K562 (cell line): ENCODE data around the gene MARCHF3. TPM values are rescaled to one million over a fixed set of nuclear protein-coding genes. Genes with fewer than 3 reads are reported as not detected.

Source experiments
- ATAC-seq: fragments of 200-7000 bp; cut with Tn5 transposase; 3 replicates; pipeline ENCODE4 v1.9.1; 2020; ENCODE audit warnings: moderate library complexity
- BruUV-seq: library from RNA; stranded (reverse); fragments of 400-500 nt; replicated peaks from 2 replicates; lab custom pipeline; 2021; lab: Mats Ljungman, UMichigan
- CTCF ChIA-PET: fragments of 300-600 bp; formaldehyde crosslinking; extraction: SDS; loops from one replicate; lab custom pipeline; 2021; ENCODE audit warnings: low intra/inter-chr PET ratio; lab: Yijun Ruan, JAX
- POLR2A ChIA-PET: fragments of 300-600, 350-650 bp; sonication (Branson Sonifier 250); formaldehyde crosslinking; extraction: SDS; loops from one replicate; lab custom pipeline; 2021; ENCODE audit warnings: antibody characterized with exemption, inconsistent platforms; lab: Yijun Ruan, JAX
- DNase-seq, 4 experiments: peaks; one replicate each; pipeline versions ENCODE4 v3.0.0 to v3.0.0-alpha.2; 2011 to 2018; ENCODE audit warnings: low spot score in 3 of 4, mixed read lengths in 3 of 4; ENCODE audit errors: extremely low read depth in 1 of 4
- FAIRE-seq: peaks from 2 replicates; lab custom pipeline; 2011; peaks lifted over from hg19 to GRCh38; lab: Jason Lieb, UNC
- H2AFZ ChIP-seq: 2 replicates; pipeline ENCODE4 v1.6.0; 2011; ENCODE audit warnings: low read depth, low read length, control low read depth, inconsistent platforms
- H3K27ac ChIP-seq: fragments of 200-600 bp; 3 replicates; pipeline ENCODE4 v1.8.0; 2011; ENCODE audit warnings: low read depth, mild to moderate bottlenecking, control low read depth, inconsistent platforms, low read length, moderate library complexity, mixed read lengths; ENCODE audit errors: extremely low read depth
- H3K27me3 ChIP-seq, 2 experiments: fragments of 300-600 bp in 1 of 2; 2 replicates in 1 of 2; 3 replicates in 1 of 2; pipeline versions ENCODE4 v1.6.0 to v1.8.0; 2011; ENCODE audit warnings: inconsistent platforms in 2 of 2, low read length in 2 of 2, mild to moderate bottlenecking in 1 of 2, mixed read lengths in 1 of 2, moderate library complexity in 1 of 2; ENCODE audit not compliant: control insufficient read depth in 2 of 2, insufficient read depth in 2 of 2
- H3K36me3 ChIP-seq: fragments of 300-600 bp; 3 replicates; pipeline ENCODE4 v1.8.0; 2011; ENCODE audit warnings: mild to moderate bottlenecking, low read length, inconsistent platforms; ENCODE audit not compliant: control insufficient read depth, insufficient read depth
- H3K4me1 ChIP-seq, 2 experiments: fragments of 200-600 bp in 1 of 2; replicated peaks in 1 of 2; 2 replicates in 1 of 2; 3 replicates in 1 of 2; pipeline versions ENCODE4 v1.5.1 to v1.8.0; 2011; ENCODE audit warnings: inconsistent platforms in 2 of 2, low read length in 2 of 2, mild to moderate bottlenecking in 1 of 2, mixed read lengths in 1 of 2, moderate library complexity in 1 of 2; ENCODE audit not compliant: control insufficient read depth in 2 of 2, insufficient read depth in 2 of 2
- H3K4me2 ChIP-seq: 2 replicates; pipeline ENCODE4 v1.6.1; 2011; ENCODE audit warnings: low read length, control low read depth, inconsistent platforms, mixed read lengths; ENCODE audit not compliant: insufficient read depth
- H3K4me3 ChIP-seq: fragments of 200-600 bp; sonication (generic), shearing (Covaris generic); 2 replicates; pipeline ENCODE4 v1.5.1; 2016; ENCODE audit warnings: control low read depth, inconsistent platforms
- H3K79me2 ChIP-seq: fragments of 200-600 bp; 3 replicates; pipeline ENCODE4 v1.8.0; 2011; ENCODE audit warnings: low read length, inconsistent platforms; ENCODE audit not compliant: control insufficient read depth, insufficient read depth
- H3K9ac ChIP-seq, 2 experiments: 2 replicates each; pipeline versions ENCODE4 v1.6.0 to v1.6.1; 2011; ENCODE audit warnings: low read depth in 2 of 2, low read length in 2 of 2, control low read depth in 1 of 2, inconsistent platforms in 1 of 2, mild to moderate bottlenecking in 1 of 2, mixed read lengths in 1 of 2; ENCODE audit not compliant: insufficient read depth in 1 of 2
- H3K9me1 ChIP-seq: one replicate; pipeline ENCODE4 v1.6.0; 2011; ENCODE audit warnings: inconsistent platforms, mild to moderate bottlenecking, low read length, moderate library complexity; ENCODE audit not compliant: control insufficient read depth, insufficient read depth
- H3K9me3 ChIP-seq: replicated peaks from 2 replicates; pipeline ENCODE4 v1.5.1; 2011; ENCODE audit warnings: low read depth, low read length, inconsistent platforms; ENCODE audit not compliant: control insufficient read depth, insufficient read depth
- H4K20me1 ChIP-seq: replicated peaks from 2 replicates; pipeline ENCODE4 v1.6.1; 2011; ENCODE audit warnings: low read length, inconsistent platforms, mixed read lengths; ENCODE audit not compliant: control insufficient read depth, insufficient read depth
- ADNP ChIP-seq: fragments of 200-800 bp; sonication (Bioruptor generic); IDR thresholded peaks from 2 replicates; pipeline ENCODE4 v1.6.1; 2016; ENCODE audit warnings: missing genetic modification characterization, missing compliant biosample characterization
- CHD1 ChIP-seq: fragments of 200-600 bp; sonication (generic); IDR thresholded peaks from one replicate; pipeline ENCODE4 v1.6.1; 2012; ENCODE audit warnings: mild to moderate bottlenecking, moderate library complexity, low read length, inconsistent platforms
- EGR1 ChIP-seq: fragments of 450-650 bp; conservative IDR thresholded peaks from 2 replicates; pipeline ENCODE4 v1.6.1; 2017; ENCODE audit warnings: mild to moderate bottlenecking
- LEF1 ChIP-seq: fragments of 450-650 bp; IDR thresholded peaks from 2 replicates; pipeline ENCODE4 v1.6.1; 2016; ENCODE audit warnings: mild to moderate bottlenecking
- PYGO2 ChIP-seq: fragments of 450-650 bp; IDR thresholded peaks from 2 replicates; pipeline ENCODE4 v1.6.1; 2016; ENCODE audit warnings: mild to moderate bottlenecking, missing genetic modification characterization, moderate library complexity, missing compliant biosample characterization
- RHOXF2B ChIP-seq: fragments of 250-450 bp; sonication (Bioruptor Pico); conservative IDR thresholded peaks from 2 replicates; pipeline ENCODE4 v1.5.1; 2021
- SAFB ChIP-seq: fragments of 200-400 bp; formaldehyde crosslinking; IDR thresholded peaks from 2 replicates; pipeline ENCODE4 v1.6.1; 2017; ENCODE audit warnings: low read depth, low read length, borderline replicate concordance
- ZNF124 ChIP-seq: sonication (generic); formaldehyde crosslinking; IDR thresholded peaks from 2 replicates; pipeline ENCODE4 v1.8.1; 2022; ENCODE audit warnings: missing genetic modification reagents
- ZNF282 ChIP-seq: sonication (generic); formaldehyde crosslinking; IDR thresholded peaks from 2 replicates; pipeline ENCODE4 v1.8.1; 2023; ENCODE audit warnings: missing genetic modification reagents
- ZNF384 ChIP-seq: IDR thresholded peaks from 2 replicates; pipeline ENCODE4 v1.6.1; 2012; ENCODE audit warnings: low read depth, low read length, improper control_type of control experiment
- ZNF778 ChIP-seq: fragments of 450-650 bp; formaldehyde crosslinking; IDR thresholded peaks from 2 replicates; pipeline ENCODE4 v1.4.0; 2020; ENCODE audit warnings: mild to moderate bottlenecking, moderate library complexity
- WGBS: fragments of 100-300 bp; shearing (Covaris generic); methylation state at CpG from one replicate; pipeline ENCODE4 v1.1.6; 2016; ENCODE audit warnings: low coverage, mixed read lengths; ENCODE audit not compliant: insufficient coverage; ENCODE audit errors: missing lambda C conversion rate; 5-methylcytosine and 5-hydroxymethylcytosine counted together
- in situ Hi-C: fragments of 300-500 bp; cut with MboI; formaldehyde crosslinking; loops from 4 replicates; pipeline ENCODE4 v1.15.0; 2018; ENCODE audit warnings: inconsistent platforms, mixed read lengths
- intact Hi-C: fragments of 100-400 bp; cut with micrococcal nuclease; formaldehyde crosslinking; loops from 2 replicates; pipeline ENCODE4 v1.14.2; 2022
- polyA plus RNA-seq, 8 experiments: library from polyadenylated mRNA; depleted of rRNA in 4 of 8; stranded (reverse) in 5 of 8; unstranded in 3 of 8; fragments of >200 nt; fragmentation: Nextera tagmentation in 2 of 8; fragmentation: Illumina TruSeq in 1 of 8; extraction: Ambion mirVana in 2 of 8; extraction: Trizol in 1 of 8; gene quantifications; 2 replicates each; pipeline versions ENCODE4 v1.2.1 to v1.2.3, GENCODE V29; 2011 to 2014; ENCODE audit warnings: inconsistent platforms in 1 of 8, missing spikeins in 1 of 8
- total RNA-seq, 7 experiments: library from RNA; depleted of rRNA in 6 of 7; stranded (reverse); fragments of >200 nt in 6 of 7; fragmentation: Illumina TruSeq in 2 of 7; extraction: Trizol in 2 of 7; gene quantifications; 2 replicates each; pipeline versions ENCODE4 v1.2.1 to v1.2.3, GENCODE V29; 2011 to 2021; ENCODE audit warnings: low replicate concordance in 1 of 7
- TF ChIP-seq, protein P1 (sequence below): sonication (generic); formaldehyde crosslinking; IDR thresholded peaks from 2 replicates; pipeline ENCODE4 v1.8.1; 2023; ENCODE audit warnings: mild to moderate bottlenecking, missing genetic modification reagents

Gene MARCHF3
- total and polyA plus RNA-seq, 9 of the 15 experiments (the other 6 are each of a cell fraction or from before 2014, with no cell fraction given) = 5.6 to 37.4 (median 16.5) TPM

DNA sequence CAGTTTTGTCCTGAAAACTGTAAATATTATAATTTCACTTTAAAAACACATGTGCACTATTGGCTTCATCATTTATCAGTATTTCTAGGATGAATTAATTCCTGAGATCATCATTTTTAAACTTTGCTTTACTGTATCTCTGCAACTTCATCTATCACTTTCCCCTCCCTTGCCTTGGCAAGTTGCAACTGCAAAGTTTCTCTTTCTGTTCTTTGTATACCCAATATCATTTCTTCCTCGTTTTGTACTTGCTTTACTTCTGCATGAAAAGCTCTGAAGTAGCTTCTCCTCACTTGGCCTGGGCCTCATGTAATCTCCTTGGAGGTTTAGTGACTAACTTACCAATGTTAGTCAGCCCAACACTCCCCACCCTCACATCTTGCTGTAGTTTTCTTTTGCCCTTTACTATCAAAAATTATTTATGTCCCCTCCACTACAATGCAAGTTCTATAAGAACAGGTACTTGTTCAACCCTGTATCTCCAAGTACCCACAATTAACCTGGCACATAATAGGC is 30.2 kb upstream of the MARCHF3 start:
- Histone ChIP-seq H4K20me1 (no peaks in the 10 kb centered on the region), H3K4me1 (no peaks in the 10 kb centered on the region), H3K79me2 (no peaks in the 10 kb centered on the region), H2AFZ (no peak overlapping the region), H3K9me1 (no peaks in the 10 kb centered on the region), H3K27ac (no peak overlapping the region), H3K9ac (no peak overlapping the region), H3K36me3 (no peaks in the 10 kb centered on the region; the same call in 2 of the 3 replicates), H3K9me3 (no peaks in the 10 kb centered on the region), H3K27me3 (no peaks in the 10 kb centered on the region), H3K4me3 (no peak overlapping the region), H3K4me2 (no peak overlapping the region)
- 0% methylated on average over 1 of the region's 1 CpG for WGBS
- BruUV-seq = no TSS peak
- in situ Hi-C loops (no loop called here), intact Hi-C loops (no loop called here)
- no peak for DNase-seq
- ChIA-PET CTCF (no interaction called here), POLR2A (interaction anchor here (0.9 kb wide), 2 partner anchors 12 to 14 kb away, joined by 3 read pairs; no protein-coding TSS in a partner anchor)
- ATAC-seq = no peak
- TF ChIP-seq ZNF124 (CRISPR knock-in tag) (no peak), ZNF778 (CRISPR knock-in tag) (no peak), ADNP (tag) (no peak), CHD1 (no peak), EGR1 (no peak), RHOXF2B (CRISPR knock-in tag) (no peak), SAFB (no peak), ZNF384 (no peak), PYGO2 (tag) (no peak), ZNF282 (CRISPR knock-in tag) (no peak), LEF1 (no peak)
- TF ChIP-seq, protein P1, sequence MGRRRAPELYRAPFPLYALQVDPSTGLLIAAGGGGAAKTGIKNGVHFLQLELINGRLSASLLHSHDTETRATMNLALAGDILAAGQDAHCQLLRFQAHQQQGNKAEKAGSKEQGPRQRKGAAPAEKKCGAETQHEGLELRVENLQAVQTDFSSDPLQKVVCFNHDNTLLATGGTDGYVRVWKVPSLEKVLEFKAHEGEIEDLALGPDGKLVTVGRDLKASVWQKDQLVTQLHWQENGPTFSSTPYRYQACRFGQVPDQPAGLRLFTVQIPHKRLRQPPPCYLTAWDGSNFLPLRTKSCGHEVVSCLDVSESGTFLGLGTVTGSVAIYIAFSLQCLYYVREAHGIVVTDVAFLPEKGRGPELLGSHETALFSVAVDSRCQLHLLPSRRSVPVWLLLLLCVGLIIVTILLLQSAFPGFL (CRISPR knock-in tag) = no peak
- FAIRE-seq = no peak
